WI38 (cell line): ENCODE measurements around the gene ATP6V1C2.
"Not testable (repeated sequence)": the region's sequence is repeated elsewhere in the genome, so short reads cannot be mapped to it uniquely, and the experiment has no call there.

Source experiments
- H3K4me3 ChIP-seq: 2 replicates; pipeline ENCODE4 v1.5.1; 2011; ENCODE audit warnings: low read depth, mild to moderate bottlenecking, control low read depth, low read length
- TF ChIP-seq, protein P1 (sequence below): IDR thresholded peaks from 2 replicates; pipeline ENCODE4 v1.5.1; 2012; ENCODE audit warnings: low read depth, mild to moderate bottlenecking, control low read depth, low read length

The ATP6V1C2 gene

DNA sequence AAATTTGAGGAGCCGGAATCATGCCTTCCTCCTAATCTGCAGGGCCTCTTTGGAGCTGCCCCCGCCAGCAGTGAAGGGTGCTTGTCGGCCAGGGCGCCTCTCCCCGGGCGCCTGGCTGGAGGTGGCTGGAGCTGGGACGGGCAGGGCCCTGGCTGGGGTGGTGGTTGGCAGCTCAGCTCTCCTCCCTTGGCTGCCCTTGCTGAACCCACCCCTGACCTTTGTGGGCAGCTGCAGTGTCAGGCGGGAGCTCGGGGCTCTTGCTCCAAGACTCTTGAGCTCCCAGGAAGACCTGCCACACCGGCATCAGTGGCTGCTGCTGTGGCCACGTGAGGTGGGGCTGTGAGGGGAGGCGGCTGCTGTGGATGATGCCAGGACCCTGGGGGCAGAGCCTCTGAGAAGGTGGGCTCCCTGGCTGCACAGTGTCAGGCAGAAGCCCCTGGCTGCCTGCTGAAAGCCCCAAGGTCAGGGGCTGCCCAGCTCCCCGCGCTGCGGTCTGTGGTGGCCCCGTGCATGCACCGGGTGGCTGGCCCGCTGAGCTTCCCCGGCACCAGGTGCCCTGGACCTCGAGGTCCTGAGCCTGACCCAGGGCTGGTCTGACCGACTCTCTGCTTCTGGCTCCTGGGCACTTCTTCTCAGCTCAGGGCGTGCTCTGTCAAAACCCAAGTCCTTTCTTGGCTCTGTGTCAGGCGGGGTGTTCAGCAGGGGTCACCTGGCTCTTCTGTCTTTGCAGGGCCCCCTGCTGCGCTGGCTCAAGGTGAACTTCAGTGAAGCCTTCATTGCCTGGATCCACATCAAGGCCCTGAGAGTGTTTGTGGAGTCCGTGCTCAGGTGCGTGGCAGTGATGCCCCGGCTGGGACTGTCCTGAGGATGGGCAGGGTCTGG, 56.7 kb downstream of the ATP6V1C2 start:
- no peak overlapping the region for H3K4me3 ChIP-seq
- TF ChIP-seq, protein P1, sequence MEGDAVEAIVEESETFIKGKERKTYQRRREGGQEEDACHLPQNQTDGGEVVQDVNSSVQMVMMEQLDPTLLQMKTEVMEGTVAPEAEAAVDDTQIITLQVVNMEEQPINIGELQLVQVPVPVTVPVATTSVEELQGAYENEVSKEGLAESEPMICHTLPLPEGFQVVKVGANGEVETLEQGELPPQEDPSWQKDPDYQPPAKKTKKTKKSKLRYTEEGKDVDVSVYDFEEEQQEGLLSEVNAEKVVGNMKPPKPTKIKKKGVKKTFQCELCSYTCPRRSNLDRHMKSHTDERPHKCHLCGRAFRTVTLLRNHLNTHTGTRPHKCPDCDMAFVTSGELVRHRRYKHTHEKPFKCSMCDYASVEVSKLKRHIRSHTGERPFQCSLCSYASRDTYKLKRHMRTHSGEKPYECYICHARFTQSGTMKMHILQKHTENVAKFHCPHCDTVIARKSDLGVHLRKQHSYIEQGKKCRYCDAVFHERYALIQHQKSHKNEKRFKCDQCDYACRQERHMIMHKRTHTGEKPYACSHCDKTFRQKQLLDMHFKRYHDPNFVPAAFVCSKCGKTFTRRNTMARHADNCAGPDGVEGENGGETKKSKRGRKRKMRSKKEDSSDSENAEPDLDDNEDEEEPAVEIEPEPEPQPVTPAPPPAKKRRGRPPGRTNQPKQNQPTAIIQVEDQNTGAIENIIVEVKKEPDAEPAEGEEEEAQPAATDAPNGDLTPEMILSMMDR = no peak

DNA sequence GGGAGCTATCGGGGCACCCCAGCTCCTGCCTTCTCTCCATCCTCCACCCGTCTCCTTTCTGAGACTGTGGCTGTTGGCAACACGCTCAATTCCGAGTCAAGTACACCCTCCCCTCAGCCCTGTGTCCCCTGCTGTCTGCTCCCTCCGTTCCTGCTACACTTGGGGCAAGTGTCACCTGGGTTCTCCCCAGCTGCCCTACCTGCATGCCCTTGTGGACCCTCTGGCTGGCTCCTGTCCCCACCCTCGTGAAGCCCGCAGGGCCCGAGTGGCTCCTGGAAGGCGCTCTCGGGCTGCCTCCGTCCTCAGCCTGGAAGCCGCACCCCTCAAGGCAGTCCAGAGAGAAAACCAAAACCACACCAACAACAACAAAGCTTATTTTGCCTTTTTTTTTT, 57.3 kb downstream of the ATP6V1C2 start:
- TF ChIP-seq, protein P1 = no peak
- no peak overlapping the region for H3K4me3 ChIP-seq

DNA sequence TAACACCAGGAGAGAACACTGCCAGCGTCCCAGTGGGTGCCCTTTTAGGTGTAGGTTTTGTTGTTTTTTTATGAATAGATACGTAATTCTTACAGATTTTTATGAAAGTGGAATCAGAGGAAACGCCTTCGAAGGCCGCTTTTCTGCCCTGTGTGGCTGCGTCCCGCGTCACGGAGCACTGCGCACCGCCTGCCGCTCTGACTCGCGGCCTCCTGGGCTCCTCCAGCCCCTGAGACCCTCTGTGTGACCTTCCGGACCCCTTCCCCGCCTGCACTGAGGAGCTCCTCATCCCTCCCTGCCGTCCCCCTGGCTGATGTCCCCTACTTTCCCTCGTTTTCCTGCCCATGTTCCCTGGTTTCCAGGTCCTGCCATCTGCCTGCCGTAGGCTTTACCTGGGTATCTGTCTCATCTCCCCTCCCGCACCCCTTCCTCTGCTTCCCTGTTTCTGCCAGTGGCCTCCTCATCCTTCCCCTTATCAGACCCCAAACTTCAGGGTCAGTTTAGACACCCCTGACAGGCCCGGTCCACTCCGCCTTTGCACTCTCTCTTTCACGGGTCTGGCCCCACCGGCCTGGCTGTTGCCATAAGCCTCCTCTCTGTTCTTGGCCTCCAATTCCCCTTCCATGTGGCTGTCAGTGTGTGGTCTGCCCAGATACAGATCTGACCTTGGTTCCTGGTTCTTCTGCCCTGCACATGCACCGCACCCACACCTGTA, 58.5 kb downstream of the ATP6V1C2 start:
- TF ChIP-seq, protein P1 = no peak
- H3K4me3 ChIP-seq = no peak overlapping the region

DNA sequence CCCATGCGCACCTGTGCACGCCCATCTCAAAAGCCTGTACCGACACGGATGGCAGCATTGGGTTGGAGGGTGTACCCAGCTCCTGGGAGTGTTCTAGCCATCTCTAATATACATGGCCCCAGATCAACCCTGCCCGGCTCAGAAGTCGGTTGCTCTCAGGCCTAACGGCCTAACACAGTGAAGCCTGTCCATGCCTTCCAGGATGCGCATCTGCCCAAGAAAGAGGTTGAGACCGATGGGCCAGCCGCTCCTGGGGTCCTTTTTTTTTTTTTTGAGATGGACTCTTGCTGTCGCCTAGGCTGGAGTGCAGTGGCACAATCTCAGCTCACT, 59.0 kb downstream of the ATP6V1C2 start:
- TF ChIP-seq, protein P1 = no peak

DNA sequence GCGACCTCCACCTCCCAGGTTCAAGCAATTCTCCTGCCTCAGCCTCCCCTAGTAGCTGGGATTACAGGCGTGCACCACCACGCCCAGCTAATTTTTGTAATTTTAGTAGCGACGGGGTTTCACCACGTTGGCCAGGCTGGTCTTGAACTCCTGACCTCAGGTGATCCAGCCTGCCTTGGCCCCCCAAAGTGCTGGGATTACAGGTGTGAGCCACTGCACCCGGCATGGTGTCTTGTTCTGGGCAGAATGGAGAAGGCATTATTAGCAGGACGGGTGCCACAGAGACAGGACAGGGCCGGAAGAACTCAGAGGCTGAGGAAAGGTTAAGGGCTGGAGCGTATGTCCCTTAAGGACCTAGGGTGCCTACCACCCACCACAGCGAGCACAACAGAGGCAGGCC, 59.4 kb downstream of the ATP6V1C2 start:
- not testable (repeated sequence) for H3K4me3 ChIP-seq

More for the DNA sequence above, 59.0 kb downstream of the ATP6V1C2 start:
- H3K4me3 ChIP-seq = no peak overlapping the region

DNA sequence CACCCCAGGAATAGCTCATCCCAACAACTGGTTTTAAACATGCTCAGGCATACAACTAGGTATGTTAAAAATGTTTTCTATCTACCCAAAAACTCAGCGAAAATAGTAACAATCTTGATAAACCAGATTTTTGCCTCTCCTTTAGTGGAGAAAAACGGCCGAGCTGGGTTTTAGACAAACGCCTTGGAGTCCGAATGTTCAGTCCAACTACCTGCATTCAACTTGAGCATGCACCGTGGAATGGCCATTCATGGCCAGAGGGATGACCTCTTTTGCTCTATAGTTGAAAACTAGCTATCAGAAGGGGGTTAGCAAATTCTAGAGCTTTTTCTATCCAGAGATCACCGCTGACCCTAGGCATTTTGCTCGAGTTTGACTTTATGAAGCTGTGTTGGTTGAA, 60.3 kb downstream of the ATP6V1C2 start:
- TF ChIP-seq, protein P1 = no peak
- no peak overlapping the region for H3K4me3 ChIP-seq

DNA sequence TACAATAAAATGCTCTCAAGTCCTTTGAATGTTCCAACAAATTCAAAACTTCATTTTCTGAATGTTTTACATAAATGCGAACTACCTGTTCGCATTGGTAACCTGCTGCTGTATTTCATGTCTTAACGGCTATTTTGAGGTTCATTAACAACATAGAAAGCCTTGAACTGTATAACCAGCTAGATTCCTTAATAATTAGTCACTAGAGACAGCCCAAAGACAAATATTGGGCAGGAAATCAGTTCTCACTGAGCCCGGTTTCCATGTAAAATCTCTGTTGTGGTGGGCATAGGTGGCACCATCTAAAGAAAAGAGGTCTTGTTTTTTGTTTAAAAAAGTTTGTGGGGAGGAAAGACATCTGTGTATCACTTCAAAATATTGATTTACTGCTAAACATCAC, 62.0 kb downstream of the ATP6V1C2 start:
- TF ChIP-seq, protein P1 = no peak
- no peak overlapping the region for H3K4me3 ChIP-seq

DNA sequence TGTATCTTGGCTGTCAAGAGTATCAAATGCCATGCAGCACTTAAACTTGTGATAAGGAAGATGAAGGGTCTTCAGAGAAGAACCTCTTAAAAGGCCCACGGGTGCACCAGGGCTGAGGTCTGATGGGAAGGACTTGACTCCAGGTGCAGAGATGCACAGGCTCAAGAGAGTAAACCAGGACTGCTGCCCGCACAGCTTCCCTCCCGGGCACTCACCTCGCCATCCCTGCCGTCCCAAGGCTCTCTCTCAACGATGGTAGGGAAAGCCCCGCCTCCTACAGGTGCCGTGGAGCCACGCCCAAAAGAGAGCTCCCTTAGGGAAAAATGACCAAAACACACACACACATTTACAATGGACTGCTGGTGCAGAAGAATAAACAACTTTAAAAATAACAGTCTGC, 63.3 kb downstream of the ATP6V1C2 start:
- TF ChIP-seq, protein P1 = no peak
- no peak overlapping the region for H3K4me3 ChIP-seq
